PC-9 (cell line): ENCODE measurements around the gene BCAR1. TPM values are rescaled to one million over a fixed set of nuclear protein-coding genes. Genes with fewer than 3 reads are reported as not detected.

ENCODE experiments used
- BruUV-seq: library from RNA; stranded (reverse); fragments of 400-500 nt; replicated peaks from 2 replicates; lab custom pipeline; 2021; lab: Mats Ljungman, UMichigan
- CTCF ChIA-PET: fragments of 300-600 bp; sonication (Branson Sonifier 250); formaldehyde crosslinking; loops from one replicate; lab custom pipeline; 2022; ENCODE audit warnings: antibody characterized with exemption; lab: Charles Lee
- POLR2A ChIA-PET: fragments of 300-600 bp; sonication (Branson Sonifier 250); formaldehyde crosslinking; loops from one replicate; lab custom pipeline; 2022; ENCODE audit warnings: antibody characterized with exemption; ENCODE audit not compliant: unreplicated experiment; lab: Charles Lee
- DNase-seq, 2 experiments: peaks; one replicate each; pipeline versions ENCODE4 v3.0.0 to v3.0.0-alpha.2; 2015 to 2022; ENCODE audit warnings: mixed read lengths in 1 of 2
- H2AFZ ChIP-seq: fragments of 200-600 bp; sonication (generic); 2 replicates; pipeline ENCODE4 v1.8.1; 2017; ENCODE audit warnings: antibody characterized with exemption
- H3F3A ChIP-seq: fragments of 200-600 bp; sonication (generic); 2 replicates; pipeline ENCODE4 v1.8.1; 2017; ENCODE audit warnings: antibody characterized with exemption, mild to moderate bottlenecking, low read depth; ENCODE audit not compliant: insufficient read depth
- H3K27ac ChIP-seq: fragments of 200-600 bp; sonication (generic); 2 replicates; pipeline ENCODE4 v1.6.1; 2016; ENCODE audit warnings: mixed run types
- H3K27me3 ChIP-seq: fragments of 200-600 bp; sonication (generic); 2 replicates; pipeline ENCODE4 v1.6.1; 2016; ENCODE audit warnings: low read depth, mixed run types; ENCODE audit not compliant: insufficient read depth
- H3K36me3 ChIP-seq: fragments of 200-600 bp; sonication (generic); 2 replicates; pipeline ENCODE4 v1.6.1; 2016; ENCODE audit warnings: low read depth, mixed run types
- H3K4me1 ChIP-seq: fragments of 200-600 bp; sonication (generic); replicated peaks from 2 replicates; pipeline ENCODE4 v1.6.1; 2016; ENCODE audit warnings: mixed run types; ENCODE audit not compliant: insufficient read depth
- H3K4me2 ChIP-seq: fragments of 200-600 bp; sonication (generic); 2 replicates; pipeline ENCODE4 v1.6.1; 2017; ENCODE audit warnings: mixed run types
- H3K4me3 ChIP-seq: fragments of 200-600 bp; sonication (generic); 2 replicates; pipeline ENCODE4 v1.6.1; 2016; ENCODE audit warnings: mixed run types
- H3K79me2 ChIP-seq: fragments of 200-600 bp; sonication (generic); 2 replicates; pipeline ENCODE4 v1.6.1; 2017; ENCODE audit warnings: low read depth, mixed run types
- H3K9me2 ChIP-seq: fragments of 200-600 bp; sonication (generic); 2 replicates; pipeline ENCODE4 v1.8.1; 2017; ENCODE audit warnings: mild to moderate bottlenecking; ENCODE audit not compliant: insufficient read depth
- H3K9me3 ChIP-seq: fragments of 200-600 bp; sonication (generic); 2 replicates; pipeline ENCODE4 v1.8.1; 2016; ENCODE audit warnings: low read depth; ENCODE audit not compliant: insufficient read depth
- H4K20me1 ChIP-seq: fragments of 200-600 bp; sonication (generic); 2 replicates; pipeline ENCODE4 v1.8.1; 2017; ENCODE audit not compliant: insufficient read depth
- CTCF ChIP-seq: fragments of 200-600 bp; sonication (generic); conservative IDR thresholded peaks from 2 replicates; pipeline ENCODE4 v1.6.1; 2017; ENCODE audit warnings: mixed run types, antibody characterized with exemption, mild to moderate bottlenecking, moderate library complexity
- EZH2 ChIP-seq: fragments of 200-600 bp; sonication (generic); IDR thresholded peaks from 2 replicates; pipeline ENCODE4 v1.8.0; 2017; ENCODE audit warnings: antibody characterized with exemption, low read depth
- intact Hi-C: fragments of 100-400 bp; cut with micrococcal nuclease; formaldehyde crosslinking; loops from one replicate; pipeline ENCODE4 v1.10.0; 2022; ENCODE audit not compliant: unreplicated experiment
- total RNA-seq: library from RNA; stranded (reverse); gene quantifications from 2 replicates; pipeline ENCODE4 v1.2.3, GENCODE V29; 2021

Gene BCAR1
- total RNA-seq, 1 experiment from 2014 or later, result 53.9 TPM

GRCh38 chr16:75204410-75204758, 47.0 kb downstream of the BCAR1 start:
- H3K36me3 ChIP-seq, result no peaks in the 10 kb centered on the region
- ChIA-PET POLR2A (no interaction called here), CTCF (no interaction called here)
- intact Hi-C loops, result no loop called here
- no peak overlapping the region for H2AFZ ChIP-seq
- H3K4me3 ChIP-seq, result no peak overlapping the region
- TF ChIP-seq CTCF, result no peak
- no peak for TF ChIP-seq EZH2
- no peaks in the 10 kb centered on the region for H3K9me3 ChIP-seq
- no peak overlapping the region for H3K27ac ChIP-seq
- no peak for DNase-seq
- no peaks in the 10 kb centered on the region for H3K79me2 ChIP-seq
- H3K4me2 ChIP-seq, result no peak overlapping the region
- no peaks in the 10 kb centered on the region for H3F3A ChIP-seq
- H3K4me1 ChIP-seq, result no peaks in the 10 kb centered on the region
- H4K20me1 ChIP-seq, result no peaks in the 10 kb centered on the region
- H3K9me2 ChIP-seq, result no peaks in the 10 kb centered on the region
- BruUV-seq, result no TSS peak
- H3K27me3 ChIP-seq, result no peaks in the 10 kb centered on the region

GRCh38 chr16:75203667-75204409, 47.6 kb downstream of the BCAR1 start:
- no TSS peak for BruUV-seq
- Histone ChIP-seq H3K9me2 (no peaks in the 10 kb centered on the region), H3K79me2 (no peaks in the 10 kb centered on the region), H3K4me3 (no peak overlapping the region), H4K20me1 (no peaks in the 10 kb centered on the region), H2AFZ (no peak overlapping the region), H3K4me1 (no peaks in the 10 kb centered on the region), H3K27ac (no peak overlapping the region), H3F3A (no peaks in the 10 kb centered on the region), H3K36me3 (no peaks in the 10 kb centered on the region), H3K9me3 (no peaks in the 10 kb centered on the region), H3K4me2 (no peak overlapping the region), H3K27me3 (no peaks in the 10 kb centered on the region)
- no peak for TF ChIP-seq CTCF
- TF ChIP-seq EZH2, result no peak
- CTCF ChIA-PET, result interaction anchor here (0.6 kb wide), 1 partner anchor 30 kb away, joined by 7 read pairs; no protein-coding TSS in a partner anchor
- POLR2A ChIA-PET, result no interaction called here
- intact Hi-C loops, result loop anchor here (2.0 kb wide), 1 partner anchor 15 kb away; the partner anchor contains the start of gene CTRB1
- DNase-seq, result no peak

GRCh38 chr16:75203096-75203495, 48.3 kb downstream of the BCAR1 start:
- intact Hi-C loops, result loop anchor here (2.0 kb wide), 1 partner anchor 16 kb away; the partner anchor contains the start of gene CTRB1
- H3K9me3 ChIP-seq, result no peaks in the 10 kb centered on the region
- BruUV-seq, result no TSS peak

More at GRCh38 chr16:75203096-75203495, 48.3 kb downstream of the BCAR1 start:
- no peak overlapping the region for H3K27ac ChIP-seq
- CTCF ChIA-PET, result interaction anchor here (0.6 to 0.7 kb wide), 2 partner anchors 31 to 416 kb away, joined by 4 to 7 read pairs; no protein-coding TSS in a partner anchor
- no peaks in the 10 kb centered on the region for H3K79me2 ChIP-seq
- no peak overlapping the region for H3K4me3 ChIP-seq
- no peaks in the 10 kb centered on the region for H3K36me3 ChIP-seq
- no peaks in the 10 kb centered on the region for H3F3A ChIP-seq
- POLR2A ChIA-PET, result no interaction called here
- no peaks in the 10 kb centered on the region for H3K4me1 ChIP-seq
- no peak for DNase-seq
- TF ChIP-seq EZH2 (no peak), CTCF (no peak)
- no peaks in the 10 kb centered on the region for H3K27me3 ChIP-seq
- no peaks in the 10 kb centered on the region for H3K9me2 ChIP-seq
- no peak overlapping the region for H2AFZ ChIP-seq
- no peak overlapping the region for H3K4me2 ChIP-seq
- no peaks in the 10 kb centered on the region for H4K20me1 ChIP-seq
